CD8-positive, alpha-beta memory T cell (primary cell): ENCODE data around the gene DUSP12. TPM values are rescaled to one million over a fixed set of nuclear protein-coding genes. Genes with fewer than 3 reads are reported as not detected.

Experiments
- CTCF ChIA-PET: fragments of 350-600 bp; sonication (Branson Sonifier 250); formaldehyde crosslinking; loops from one replicate; lab custom pipeline; 2021; ENCODE audit warnings: antibody characterized with exemption; lab: Charles Lee
- POLR2A ChIA-PET: fragments of 350-600 bp; sonication (Branson Sonifier 250); formaldehyde crosslinking; loops from one replicate; lab custom pipeline; 2021; ENCODE audit warnings: antibody characterized with exemption; lab: Charles Lee
- DNase-seq, 5 donors: peaks; one replicate each; pipeline versions ENCODE4 v3.0.0 to v3.0.0-alpha.2; 2020 to 2022; ENCODE audit warnings: mixed read lengths in 1 of 5
- H3K27ac ChIP-seq: one replicate; pipeline ENCODE4 v1.7.0; 2013; ENCODE audit warnings: low read depth, mild to moderate bottlenecking, low read length, moderate library complexity
- H3K27me3 ChIP-seq: 2 replicates; pipeline ENCODE4 v1.7.0; 2013; ENCODE audit warnings: low read length, mild to moderate bottlenecking; ENCODE audit not compliant: insufficient read depth, poor library complexity, severe bottlenecking
- H3K36me3 ChIP-seq: 2 replicates; pipeline ENCODE4 v1.7.0; 2013; ENCODE audit warnings: mild to moderate bottlenecking, low read length, moderate library complexity; ENCODE audit not compliant: insufficient read depth
- H3K4me1 ChIP-seq: 2 replicates; pipeline ENCODE4 v1.7.0; 2013; ENCODE audit warnings: mild to moderate bottlenecking, low read length, moderate library complexity; ENCODE audit not compliant: insufficient read depth
- H3K4me3 ChIP-seq: 2 replicates; pipeline ENCODE4 v1.7.0; 2013; ENCODE audit warnings: mild to moderate bottlenecking, low read length
- H3K9me3 ChIP-seq: 2 replicates; pipeline ENCODE4 v1.7.0; 2013; ENCODE audit warnings: mild to moderate bottlenecking, low read length
- H3K27ac Mint-ChIP-seq, 8 donors: one replicate each; pipeline ENCODE4 v1.8.0; 2020 to 2021; ENCODE audit warnings: mixed read lengths in 8 of 8, mild to moderate bottlenecking in 6 of 8, inconsistent platforms in 3 of 8, moderate library complexity in 3 of 8
- H3K27me3 Mint-ChIP-seq, 2 donors: one replicate each; pipeline ENCODE4 v1.8.0; 2020 to 2021; ENCODE audit warnings: mixed read lengths in 2 of 2, mild to moderate bottlenecking in 1 of 2, moderate library complexity in 1 of 2
- H3K36me3 Mint-ChIP-seq, 3 donors: one replicate each; pipeline ENCODE4 v1.8.0; 2020 to 2021; ENCODE audit warnings: mixed read lengths in 3 of 3, inconsistent platforms in 1 of 3, mild to moderate bottlenecking in 1 of 3
- H3K4me1 Mint-ChIP-seq, 3 donors: one replicate each; pipeline ENCODE4 v1.8.0; 2020 to 2021; ENCODE audit warnings: mixed read lengths in 3 of 3, inconsistent platforms in 1 of 3, mild to moderate bottlenecking in 1 of 3
- H3K4me3 Mint-ChIP-seq, 7 donors: one replicate each; pipeline ENCODE4 v1.8.0; 2020 to 2021; ENCODE audit warnings: mixed read lengths in 7 of 7, mild to moderate bottlenecking in 6 of 7, moderate library complexity in 4 of 7, inconsistent platforms in 2 of 7
- H3K9me3 Mint-ChIP-seq, 5 donors: one replicate each; pipeline ENCODE4 v1.8.0; 2020 to 2022; ENCODE audit warnings: mixed read lengths in 5 of 5, mild to moderate bottlenecking in 3 of 5, moderate library complexity in 2 of 5, inconsistent platforms in 1 of 5
- polyA plus RNA-seq: library from polyadenylated mRNA; unstranded; fragments of 300-500 nt; fragmentation: Illumina TruSeq; gene quantifications from one replicate; pipeline ENCODE4 v1.2.3, GENCODE V29; 2021
- total RNA-seq, 2 experiments: library from RNA; stranded (reverse); gene quantifications; one replicate each; pipeline ENCODE4 v1.2.3, GENCODE V29; 2021

The DUSP12 gene
- total and polyA plus RNA-seq, 3 experiments from 2014 or later = 39.7 to 59.5 (median 40.4) TPM

DNA sequence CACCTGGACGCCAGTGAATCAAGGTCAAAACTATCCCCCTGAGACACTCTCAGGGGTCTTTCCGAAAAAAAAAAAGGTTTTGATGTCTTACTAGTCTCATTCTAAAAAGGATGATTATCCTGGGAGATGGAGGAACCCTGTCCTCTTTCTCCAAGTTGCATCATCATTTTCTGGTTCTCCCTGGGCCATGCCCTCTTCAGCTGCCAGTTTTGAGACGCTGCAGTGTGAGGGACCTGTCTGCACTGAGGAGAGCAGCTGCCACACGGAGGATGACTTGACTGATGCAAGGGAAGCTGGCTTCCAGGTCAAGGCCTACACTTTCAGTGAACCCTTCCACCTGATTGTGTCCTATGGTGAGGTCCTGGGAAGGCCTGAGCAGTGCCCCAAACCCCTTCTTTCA is 39.0 kb upstream of the DUSP12 start:
- no peak overlapping the region for H3K4me3 Mint-ChIP-seq
- no peak overlapping the region for H3K4me3 ChIP-seq
- peaks cover 0 to 4% (median 0%) of the 10 kb centered on the region in 3 donors for H3K36me3 Mint-ChIP-seq
- H3K27ac ChIP-seq = no peak overlapping the region
- no peaks in the 10 kb centered on the region for H3K4me1 Mint-ChIP-seq
- H3K27ac Mint-ChIP-seq = no peak overlapping the region
- ChIA-PET POLR2A (no interaction called here), CTCF (no interaction called here)
- H3K4me1 ChIP-seq = no peaks in the 10 kb centered on the region
- no peaks in the 10 kb centered on the region for H3K9me3 ChIP-seq
- H3K27me3 Mint-ChIP-seq = peaks cover 2 to 4% of the 10 kb centered on the region in 2 donors
- no peaks in the 10 kb centered on the region for H3K27me3 ChIP-seq
- no peak for DNase-seq
- no peaks in the 10 kb centered on the region for H3K9me3 Mint-ChIP-seq
- H3K36me3 ChIP-seq = no peaks in the 10 kb centered on the region

DNA sequence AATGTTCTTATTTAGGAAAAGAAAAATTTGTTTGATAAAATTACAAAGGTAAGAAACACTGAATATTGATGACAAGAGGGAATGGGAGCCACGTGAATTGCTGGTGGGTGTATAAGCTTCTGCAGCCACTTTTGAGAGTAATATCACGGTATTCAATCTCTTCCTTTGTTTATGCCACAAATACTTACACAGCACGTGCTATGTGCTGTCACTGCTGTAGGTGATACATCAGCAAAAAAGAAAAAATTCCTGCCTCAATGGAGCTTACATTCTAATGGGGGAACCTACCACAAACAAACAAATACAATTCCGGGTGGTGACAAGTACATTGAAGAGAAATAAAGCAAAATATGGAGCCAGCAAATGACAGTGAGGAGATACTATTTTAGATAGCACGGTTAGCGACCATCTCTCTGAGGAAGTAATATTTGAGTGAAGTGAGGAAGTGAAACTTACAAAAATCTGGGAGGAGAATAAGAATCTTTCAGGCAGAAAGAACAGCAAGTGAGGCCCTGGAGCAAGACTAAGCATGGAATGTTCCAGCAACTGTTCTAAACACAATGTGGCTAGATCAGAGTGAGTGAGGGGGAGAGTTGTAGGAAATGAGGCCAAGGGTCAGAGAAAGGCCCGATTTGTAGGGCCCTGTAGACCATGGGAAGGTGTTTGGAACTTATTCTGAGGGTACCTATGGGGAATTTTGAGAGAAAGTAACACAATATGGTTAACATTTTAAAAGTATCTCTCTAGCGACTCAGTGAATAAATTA is 30.8 kb upstream of the DUSP12 start:
- H3K36me3 Mint-ChIP-seq = no peaks in the 10 kb centered on the region
- H3K4me3 ChIP-seq = no peak overlapping the region
- H3K27ac ChIP-seq = no peak overlapping the region
- peak overlapping the region in 1 of 7 donors; percentile 22 for H3K4me3 Mint-ChIP-seq
- no peaks in the 10 kb centered on the region for H3K9me3 ChIP-seq
- ChIA-PET CTCF (interaction anchor here (1.3 kb wide), 1 partner anchor 20 kb away, joined by 3 read pairs; no protein-coding TSS in a partner anchor), POLR2A (no interaction called here)
- no peaks in the 10 kb centered on the region for H3K27me3 ChIP-seq
- H3K4me1 ChIP-seq = peaks cover 6% of the 10 kb centered on the region
- H3K27ac Mint-ChIP-seq = peak overlapping the region in 1 of 8 donors; percentile 15
- H3K27me3 Mint-ChIP-seq = peaks cover 0 to 2% of the 10 kb centered on the region in 2 donors
- peaks cover 0 to 9% (median 0%) of the 10 kb centered on the region in 3 donors for H3K4me1 Mint-ChIP-seq
- no peaks in the 10 kb centered on the region for H3K9me3 Mint-ChIP-seq
- H3K36me3 ChIP-seq = no peaks in the 10 kb centered on the region
- no peak for DNase-seq

DNA sequence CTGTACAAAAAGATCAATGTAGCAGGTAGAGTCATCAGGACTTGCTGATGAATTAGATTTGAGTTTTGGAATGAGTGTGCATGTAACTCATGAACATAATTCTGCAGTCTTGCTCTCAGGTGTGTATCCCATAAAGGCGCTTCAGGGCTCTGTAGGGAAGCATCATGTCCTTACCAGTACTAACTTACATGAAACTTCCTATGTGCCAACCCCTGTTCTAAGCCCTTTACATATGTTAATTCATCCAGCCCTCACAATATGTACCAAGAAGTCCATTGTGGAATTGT is 30.3 kb upstream of the DUSP12 start:
- no peak for DNase-seq
- CTCF ChIA-PET = interaction anchor here (1.3 kb wide), 1 partner anchor 19 kb away, joined by 3 read pairs; no protein-coding TSS in a partner anchor
- H3K36me3 Mint-ChIP-seq = no peaks in the 10 kb centered on the region
- Histone ChIP-seq H3K27me3 (no peaks in the 10 kb centered on the region), H3K4me3 (no peak overlapping the region), H3K36me3 (no peaks in the 10 kb centered on the region), H3K4me1 (peaks cover 6% of the 10 kb centered on the region), H3K27ac (no peak overlapping the region), H3K9me3 (no peaks in the 10 kb centered on the region)
- peaks cover 0 to 2% of the 10 kb centered on the region in 2 donors for H3K27me3 Mint-ChIP-seq
- H3K27ac Mint-ChIP-seq = no peak overlapping the region
- POLR2A ChIA-PET = no interaction called here
- H3K4me3 Mint-ChIP-seq = no peak overlapping the region
- H3K9me3 Mint-ChIP-seq = no peaks in the 10 kb centered on the region
- H3K4me1 Mint-ChIP-seq = peaks cover 0 to 9% (median 0%) of the 10 kb centered on the region in 3 donors

DNA sequence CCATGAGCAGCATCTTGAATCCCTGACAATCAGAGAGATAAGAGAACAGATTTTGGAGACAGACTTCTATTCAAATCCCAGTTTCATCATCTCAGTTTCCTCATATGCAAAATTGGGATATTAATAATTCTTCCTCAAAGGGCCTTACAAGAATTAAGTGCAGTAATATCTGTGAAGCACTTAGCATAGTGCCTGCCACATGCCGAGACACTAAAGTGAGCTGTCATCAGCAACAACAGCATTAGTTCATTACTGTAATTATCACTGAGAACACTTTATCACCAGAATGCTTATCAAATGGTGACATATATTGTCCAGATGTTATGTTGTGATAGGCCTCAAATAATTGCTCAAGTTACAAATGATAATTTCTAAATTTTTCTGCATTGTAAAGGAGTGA is 29.2 kb upstream of the DUSP12 start:
- Histone ChIP-seq H3K27ac (no peak overlapping the region), H3K4me1 (peaks cover 6% of the 10 kb centered on the region), H3K36me3 (no peaks in the 10 kb centered on the region), H3K4me3 (no peak overlapping the region), H3K9me3 (no peaks in the 10 kb centered on the region), H3K27me3 (no peaks in the 10 kb centered on the region)
- Mint-ChIP-seq H3K4me3 (peak overlapping the region in 1 of 7 donors; percentile 18), H3K9me3 (no peaks in the 10 kb centered on the region), H3K36me3 (no peaks in the 10 kb centered on the region), H3K4me1 (peaks cover 5 to 16% (median 6%) of the 10 kb centered on the region in 3 donors), H3K27ac (no peak overlapping the region), H3K27me3 (peaks cover 0 to 2% of the 10 kb centered on the region in 2 donors)
- POLR2A ChIA-PET = no interaction called here
- CTCF ChIA-PET = no interaction called here
- no peak for DNase-seq

DNA sequence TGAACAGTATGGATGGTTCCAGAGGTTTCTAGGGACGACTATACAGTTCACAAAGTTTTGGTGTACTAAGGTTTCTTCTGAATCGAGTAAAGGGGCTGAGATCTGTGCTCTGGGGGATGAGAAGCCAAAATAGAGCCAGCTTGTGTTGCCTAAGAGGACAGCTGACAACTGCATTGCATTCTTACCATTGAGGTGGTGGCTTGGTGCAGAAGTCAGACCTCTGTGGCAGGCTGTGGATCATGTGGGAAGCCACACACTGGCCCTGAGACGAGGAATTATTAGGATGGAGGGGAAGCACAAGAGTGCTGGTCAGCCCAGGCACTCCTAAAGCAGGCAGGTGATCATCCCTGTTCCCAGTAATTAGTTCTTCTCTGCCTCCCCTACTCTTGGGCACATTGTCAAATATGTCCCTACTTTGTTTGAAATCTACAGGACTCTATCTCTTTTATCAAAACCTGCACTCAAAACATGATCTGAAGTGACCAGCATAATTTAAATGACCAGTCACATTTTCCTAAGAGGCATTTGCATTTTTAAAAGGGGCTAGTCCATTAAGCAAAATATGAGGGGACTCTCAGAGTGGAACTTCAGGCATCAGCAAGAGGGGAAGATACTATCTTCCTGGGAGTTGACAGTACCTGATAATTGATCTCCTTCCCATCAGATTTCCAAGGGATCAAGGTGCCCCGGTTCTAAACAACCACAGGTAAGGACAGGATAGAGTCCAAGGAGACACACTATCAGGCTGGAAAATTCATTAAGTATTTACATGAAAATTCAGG is 28.4 kb upstream of the DUSP12 start, which contains the start of gene FCRLB:
Gene FCRLB (plus strand): TSS at position 589 of the 782 bp plus-strand sequence. CDS start 1,129 bp downstream, outside the sequence.
- Histone ChIP-seq H3K27ac (peak within 1 kb of the TSS; percentile 28), H3K27me3 (no peaks in the 10 kb centered on the region), H3K9me3 (no peaks in the 10 kb centered on the region), H3K36me3 (no peaks in the 10 kb centered on the region), H3K4me1 (peaks cover 6% of the 10 kb centered on the region), H3K4me3 (no peak within 1 kb of the TSS)
- ChIA-PET POLR2A (no interaction called here), CTCF (interaction anchor here (1.9 kb wide), 1 partner anchor 18 kb away, joined by 5 read pairs; no protein-coding TSS in a partner anchor)
- Mint-ChIP-seq H3K36me3 (peaks cover 0 to 4% (median 0%) of the 10 kb centered on the region in 3 donors), H3K4me1 (peaks cover 10 to 23% (median 13%) of the 10 kb centered on the region in 3 donors), H3K9me3 (no peaks in the 10 kb centered on the region), H3K27me3 (peaks cover 0 to 2% of the 10 kb centered on the region in 2 donors), H3K4me3 (peak within 1 kb of the TSS in 1 of 7 donors; percentile 18), H3K27ac (peak within 1 kb of the TSS in 2 of 8 donors; percentile 7 to 52)
- no peak for DNase-seq

DNA sequence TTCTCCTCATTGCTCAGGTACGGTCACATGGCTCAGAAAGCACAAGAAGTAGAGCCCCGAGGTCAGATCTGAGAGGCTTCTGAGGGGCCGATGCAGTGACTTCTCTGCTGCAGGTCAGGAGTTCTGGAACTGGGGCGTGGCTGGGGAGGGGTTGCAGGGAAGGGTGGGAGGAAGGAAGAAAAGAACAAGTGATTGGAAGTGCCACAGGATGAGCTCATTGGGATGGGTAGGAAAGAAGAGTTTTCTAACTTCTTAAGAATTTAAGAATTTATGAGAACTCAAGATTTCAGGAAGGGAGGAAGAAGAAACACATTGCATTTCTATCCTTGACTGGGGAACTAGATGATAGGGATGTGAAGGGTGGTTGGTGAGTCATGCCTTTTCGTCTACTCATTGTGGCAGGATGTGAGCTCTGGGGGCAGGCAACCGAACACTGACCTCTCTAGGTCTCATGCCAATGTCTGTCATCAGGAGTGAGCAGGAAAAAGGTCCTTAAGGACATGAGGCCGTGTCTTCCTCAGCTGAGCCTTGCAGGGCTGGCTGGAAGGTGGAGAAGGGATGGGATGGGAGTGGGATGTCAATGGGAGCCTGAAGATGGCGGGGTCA is 27.7 kb upstream of the DUSP12 start:
- Histone ChIP-seq H3K4me3 (no peak overlapping the region), H3K36me3 (no peaks in the 10 kb centered on the region), H3K9me3 (no peaks in the 10 kb centered on the region), H3K27me3 (no peaks in the 10 kb centered on the region), H3K4me1 (peaks cover 6% of the 10 kb centered on the region), H3K27ac (peak overlapping the region; percentile 28)
- peaks cover 0 to 2% of the 10 kb centered on the region in 2 donors for H3K27me3 Mint-ChIP-seq
- H3K4me3 Mint-ChIP-seq = no peak overlapping the region
- ChIA-PET CTCF (interaction anchor here (1.9 kb wide), 1 partner anchor 17 kb away, joined by 5 read pairs; no protein-coding TSS in a partner anchor), POLR2A (no interaction called here)
- peaks cover 10 to 24% (median 14%) of the 10 kb centered on the region in 3 donors for H3K4me1 Mint-ChIP-seq
- no peaks in the 10 kb centered on the region for H3K9me3 Mint-ChIP-seq
- no peak for DNase-seq
- peak overlapping the region in 1 of 8 donors; percentile 52 for H3K27ac Mint-ChIP-seq
- peaks cover 0 to 6% (median 0%) of the 10 kb centered on the region in 3 donors for H3K36me3 Mint-ChIP-seq

DNA sequence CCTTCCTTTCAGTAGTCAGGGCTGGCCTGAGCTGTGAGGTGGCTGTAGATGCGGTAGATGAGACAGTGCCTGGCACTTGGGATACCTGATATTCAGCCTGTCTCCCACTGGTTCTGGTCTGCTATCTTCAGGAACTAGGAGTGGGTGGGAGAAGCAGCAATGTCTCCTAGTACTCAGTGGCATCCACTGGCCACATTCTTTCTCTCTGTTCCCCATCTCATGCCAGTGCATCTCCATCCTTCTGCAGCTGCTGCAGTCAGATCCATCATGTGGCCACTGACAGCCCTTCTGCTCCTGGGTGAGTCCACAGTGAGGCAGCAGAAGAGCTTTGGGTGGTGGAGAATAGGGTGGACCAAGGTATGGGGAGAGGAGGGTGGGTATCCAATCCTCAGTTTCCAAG is 27.2 kb upstream of the DUSP12 start:
- Mint-ChIP-seq H3K27me3 (peaks cover 0 to 2% of the 10 kb centered on the region in 2 donors), H3K27ac (peak overlapping the region in 1 of 8 donors; percentile 24), H3K36me3 (peaks cover 0 to 6% (median 0%) of the 10 kb centered on the region in 3 donors), H3K9me3 (no peaks in the 10 kb centered on the region), H3K4me3 (no peak overlapping the region), H3K4me1 (peaks cover 10 to 24% (median 14%) of the 10 kb centered on the region in 3 donors)
- POLR2A ChIA-PET = no interaction called here
- no peaks in the 10 kb centered on the region for H3K27me3 ChIP-seq
- no peak overlapping the region for H3K4me3 ChIP-seq
- H3K36me3 ChIP-seq = no peaks in the 10 kb centered on the region
- CTCF ChIA-PET = interaction anchor here (1.9 kb wide), 1 partner anchor 16 kb away, joined by 5 read pairs; no protein-coding TSS in a partner anchor
- peaks cover 6% of the 10 kb centered on the region for H3K4me1 ChIP-seq
- no peak for DNase-seq
- H3K9me3 ChIP-seq = no peaks in the 10 kb centered on the region
- no peak overlapping the region for H3K27ac ChIP-seq
